HUDEP-2 (cell line): ENCODE measurements around the gene DENND2D.

Source experiments
- DNase-seq, 76 experiments: peaks; one replicate each; lab custom pipeline; 2025; ENCODE audit not compliant: unreplicated experiment in 76 of 76; lab: John Stamatoyannopoulos, UW

Gene DENND2D

GRCh38 chr1:111199881-111200801 is at the start of gene DENND2D:
TSS of gene DENND2D (minus strand) at chr1:111200646. CDS start at chr1:111200459, 187 bp downstream.
- DNase-seq, result peak in 2 of 76 experiments; percentile 10 to 13

GRCh38 chr1:111249960-111250359 is 49.5 kb upstream of the DENND2D start:
- no peak for DNase-seq

- DNase-seq, result no peak
Observed at GRCh38 chr1:111247125-111247838, 46.8 kb upstream of the DENND2D start.

GRCh38 chr1:111242805-111243523 is 42.5 kb upstream of the DENND2D start:
- DNase-seq, result no peak

GRCh38 chr1:111241797-111242196 is 41.4 kb upstream of the DENND2D start:
- DNase-seq, result no peak

GRCh38 chr1:111238056-111238795 is 37.8 kb upstream of the DENND2D start:
- DNase-seq, result no peak

- no peak for DNase-seq
Observed at GRCh38 chr1:111236806-111237205, 36.4 kb upstream of the DENND2D start.

GRCh38 chr1:111236379-111236778 is 35.9 kb upstream of the DENND2D start:
- DNase-seq, result no peak

- DNase-seq, result no peak
Observed at GRCh38 chr1:111234866-111235265, 34.4 kb upstream of the DENND2D start.

- no peak for DNase-seq
Observed at GRCh38 chr1:111234258-111234657, 33.8 kb upstream of the DENND2D start.

- no peak for DNase-seq
Observed at GRCh38 chr1:111232134-111232533, 31.7 kb upstream of the DENND2D start.

- DNase-seq, result no peak
Observed at GRCh38 chr1:111228748-111229126, 28.3 kb upstream of the DENND2D start.

GRCh38 chr1:111227851-111228747 is 27.7 kb upstream of the DENND2D start:
- DNase-seq, result no peak

GRCh38 chr1:111227434-111227833 is 27.0 kb upstream of the DENND2D start, which contains the start of gene CHI3L2:
TSS of gene CHI3L2 (plus strand) at chr1:111227713. CDS start at chr1:111227730, 17 bp downstream.
- no peak for DNase-seq

GRCh38 chr1:111225717-111226400 is 25.4 kb upstream of the DENND2D start:
- no peak for DNase-seq

- DNase-seq, result no peak
Observed at GRCh38 chr1:111225091-111225490, 24.6 kb upstream of the DENND2D start.

- no peak for DNase-seq
Observed at GRCh38 chr1:111223126-111223685, 22.8 kb upstream of the DENND2D start.
